ENCODE data around the gene ADGRA3.
"Not testable (repeated sequence)": the region's sequence is repeated elsewhere in the genome, so short reads cannot be mapped to it uniquely, and the experiment has no call there.

ADGRA3 gene

DNA sequence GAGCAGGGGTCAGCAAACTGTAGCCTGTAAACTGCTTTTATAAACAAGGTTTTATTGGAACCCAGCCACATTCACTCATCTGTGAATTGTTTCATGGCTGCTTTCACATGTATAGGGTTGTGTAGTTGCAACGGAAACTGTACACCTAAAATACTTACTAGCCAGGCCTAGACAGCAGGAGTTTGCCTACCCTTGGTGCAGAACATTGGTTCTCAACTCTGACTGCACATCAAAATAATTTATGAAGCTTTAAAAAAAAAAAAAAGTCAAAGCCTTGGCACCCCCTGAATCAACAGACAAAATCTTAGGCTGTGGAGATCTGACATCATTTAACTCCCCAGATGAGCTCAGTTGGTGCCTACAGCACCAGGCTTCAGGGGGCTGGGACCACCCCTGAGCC is 27.8 kb downstream of the ADGRA3 start:
- DNase-seq (ENCODE audit: low read depth, low spot score): no peak

DNA sequence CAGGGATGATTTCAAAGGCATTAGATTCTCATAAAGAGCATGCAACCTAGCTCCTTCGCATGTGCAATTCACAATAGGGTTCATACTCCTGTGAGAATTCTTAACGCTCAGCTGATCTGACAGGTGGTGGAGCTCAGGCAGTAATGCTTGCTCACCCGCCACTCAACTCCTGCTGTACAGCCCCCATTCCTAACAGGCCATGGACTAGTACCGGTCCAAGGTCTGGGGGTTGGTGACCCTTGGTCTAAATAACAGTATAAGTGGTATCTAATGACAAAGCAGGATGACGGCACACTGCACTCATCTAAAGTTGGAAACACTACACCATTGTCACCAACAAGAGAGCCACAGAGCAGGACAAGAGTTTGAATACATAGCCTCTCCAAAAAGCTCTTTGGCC is 28.5 kb downstream of the ADGRA3 start:
- H3K4me3 ChIP-seq (ENCODE audit: low read length): no peak overlapping the region
- DNase-seq (ENCODE audit: low read depth, low spot score): no peak

More for the DNA sequence above, 27.8 kb downstream of the ADGRA3 start:
- no peak overlapping the region for H3K4me3 ChIP-seq (ENCODE audit: low read length)

DNA sequence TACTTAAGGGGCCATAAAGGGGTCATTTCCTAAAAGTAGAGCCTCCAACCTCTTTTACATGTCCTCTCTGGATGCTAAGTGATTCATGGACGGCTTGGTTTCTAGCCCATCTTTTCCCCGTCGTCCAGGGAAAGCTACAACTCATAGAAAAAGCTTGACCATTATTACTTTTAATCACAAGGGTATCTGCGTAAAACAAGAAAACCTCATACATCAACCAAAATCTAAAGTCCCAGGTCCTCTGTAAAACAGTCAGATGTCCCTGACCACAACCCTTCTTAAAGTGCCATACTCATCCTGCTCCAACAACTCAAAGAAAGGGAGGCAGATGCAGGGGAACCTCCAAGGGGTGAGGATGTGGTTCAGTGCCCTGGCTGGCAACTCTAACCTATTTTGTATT is 29.6 kb downstream of the ADGRA3 start:
- DNase-seq (ENCODE audit: low read depth, low spot score): no peak

DNA sequence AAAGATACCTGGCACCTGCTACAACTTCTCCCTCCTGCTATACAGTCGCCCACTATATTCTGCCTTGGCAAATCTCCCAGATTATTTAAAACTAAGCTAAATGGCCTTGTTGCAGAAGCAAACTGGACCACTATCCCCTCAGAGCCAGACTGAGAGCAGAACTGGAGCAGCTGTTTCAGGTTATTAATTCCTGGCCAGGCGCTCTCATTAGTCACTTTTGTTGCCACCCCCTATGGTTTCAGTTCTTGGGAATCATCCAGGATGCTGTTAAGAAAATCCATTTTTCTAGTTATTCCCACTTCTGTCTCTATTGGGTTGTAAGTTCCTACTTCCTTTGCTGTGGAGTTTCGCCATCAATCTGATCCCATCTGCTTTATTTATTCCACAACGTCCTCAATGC is 30.1 kb downstream of the ADGRA3 start:
- no peak for DNase-seq (ENCODE audit: low read depth, low spot score)
- no peak overlapping the region for H3K4me3 ChIP-seq (ENCODE audit: low read length)

More for the DNA sequence above, 29.6 kb downstream of the ADGRA3 start:
- no peak overlapping the region for H3K4me3 ChIP-seq (ENCODE audit: low read length)

DNA sequence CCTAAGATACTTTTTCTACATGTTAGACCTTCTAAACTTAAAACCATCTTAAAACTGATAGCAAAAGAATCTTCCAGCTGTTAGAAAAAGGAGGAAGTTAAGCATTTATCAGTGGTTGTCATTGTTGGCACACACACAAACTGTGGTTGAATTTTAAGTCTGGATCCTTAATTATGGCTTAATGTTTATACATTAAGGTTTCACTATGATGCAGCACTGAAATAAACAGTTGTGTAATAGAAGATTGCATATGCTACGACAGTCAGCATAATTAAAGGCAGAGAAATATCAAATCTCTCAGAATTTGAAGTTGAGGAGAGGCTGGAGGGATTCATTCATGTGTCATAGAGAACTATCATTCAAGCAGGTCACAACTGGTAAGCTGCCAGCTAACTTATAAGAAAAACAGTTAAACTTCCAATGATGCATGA is 32.3 kb downstream of the ADGRA3 start:
- H3K4me3 ChIP-seq (ENCODE audit: low read length): no peak overlapping the region
- DNase-seq (ENCODE audit: low read depth, low spot score): no peak

DNA sequence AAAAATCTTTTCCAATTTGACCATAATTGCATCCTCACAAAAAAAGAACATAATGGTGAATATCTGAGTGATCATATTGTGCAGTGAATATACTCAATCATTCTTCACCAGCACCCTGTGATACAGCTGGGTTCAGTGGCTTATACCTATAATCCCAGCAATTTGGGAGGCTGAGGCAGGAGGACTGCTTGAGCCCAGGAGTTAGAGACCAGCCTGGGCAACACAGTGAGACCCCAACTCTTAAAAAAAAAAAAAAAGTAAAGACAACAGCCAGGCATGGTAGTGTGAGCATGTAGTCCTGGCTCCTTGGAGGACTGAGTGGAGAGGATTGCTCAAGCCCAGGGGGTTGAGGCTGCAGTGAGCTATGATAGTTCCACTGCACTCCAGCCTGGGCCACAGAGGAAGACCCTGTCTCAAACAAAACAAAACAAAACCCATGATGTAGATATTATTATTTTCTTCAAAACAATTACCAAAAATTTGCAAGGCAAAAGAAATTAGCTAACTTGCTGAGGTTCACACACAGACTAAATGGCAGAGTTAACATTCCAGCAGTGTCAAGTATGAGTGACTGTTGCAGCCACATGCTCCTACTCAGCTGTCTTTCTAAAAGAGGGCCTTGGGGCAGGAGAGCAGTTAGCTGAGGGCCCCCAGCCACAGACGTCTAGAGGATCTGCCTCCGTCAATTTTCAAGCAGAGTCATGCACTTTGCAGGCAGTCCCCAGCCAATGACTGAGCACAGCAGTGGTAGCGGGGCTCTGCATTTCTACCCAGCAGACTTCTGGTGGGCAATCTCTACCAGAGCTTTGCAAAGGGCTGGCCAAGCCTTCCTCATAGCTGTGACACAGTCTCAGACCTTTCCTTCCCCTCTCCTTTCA is 33.4 kb downstream of the ADGRA3 start:
- DNase-seq (ENCODE audit: low read depth, low spot score): no peak
- no peak overlapping the region for H3K4me3 ChIP-seq (ENCODE audit: low read length)

DNA sequence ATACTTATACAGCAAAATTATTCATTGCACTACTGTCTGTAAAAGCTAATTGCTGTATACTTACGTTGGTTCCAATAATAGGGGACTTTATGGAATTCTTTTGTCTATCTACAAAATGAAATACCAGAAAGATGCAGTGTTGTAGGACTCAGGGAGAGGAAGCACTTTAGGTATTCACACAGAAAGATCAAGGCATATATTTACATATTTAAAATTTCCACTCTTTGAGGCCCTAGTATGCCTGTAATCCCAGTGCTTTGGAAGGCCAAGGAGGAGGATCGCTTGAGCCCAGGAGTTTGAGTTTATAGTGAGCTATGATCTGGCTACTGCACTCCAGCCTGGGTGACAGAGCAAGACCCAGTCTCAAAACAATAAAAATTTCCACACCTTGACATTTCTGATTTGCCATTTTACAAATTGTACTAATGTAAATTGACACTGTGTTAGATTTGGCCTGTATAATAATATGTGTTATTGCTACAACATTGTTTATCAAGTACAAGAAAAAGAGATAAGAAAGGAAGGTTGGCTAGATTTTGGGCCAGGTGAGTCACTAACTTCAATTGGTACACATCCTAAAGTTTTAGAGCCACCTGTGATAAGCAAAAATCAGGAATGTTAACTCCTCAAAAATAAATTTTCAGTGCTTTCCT is 35.1 kb downstream of the ADGRA3 start:
- DNase-seq (ENCODE audit: low read depth, low spot score): no peak
- H3K4me3 ChIP-seq (ENCODE audit: low read length): no peak overlapping the region

DNA sequence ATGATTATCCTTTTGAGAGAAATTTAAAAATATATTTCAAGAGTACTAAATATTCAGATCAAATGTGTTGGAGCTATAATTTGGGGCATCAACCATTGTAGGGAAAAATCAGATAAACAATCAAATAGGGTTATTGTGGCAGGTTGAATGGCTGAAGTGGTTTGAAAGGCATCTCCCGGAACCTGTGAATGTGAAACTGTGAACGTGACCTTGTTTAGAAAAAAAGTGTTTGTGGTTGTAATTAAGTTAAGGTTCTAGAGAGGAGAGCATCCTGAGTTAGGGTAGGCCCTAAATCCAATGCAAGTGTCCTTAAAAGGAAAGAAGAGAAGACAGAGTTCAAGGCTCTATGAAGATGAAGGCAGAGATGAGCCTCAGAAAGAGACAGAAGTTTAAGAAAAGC is 37.4 kb downstream of the ADGRA3 start:
- H3K4me3 ChIP-seq (ENCODE audit: low read length): no peak overlapping the region
- DNase-seq (ENCODE audit: low read depth, low spot score): peak; percentile 18

DNA sequence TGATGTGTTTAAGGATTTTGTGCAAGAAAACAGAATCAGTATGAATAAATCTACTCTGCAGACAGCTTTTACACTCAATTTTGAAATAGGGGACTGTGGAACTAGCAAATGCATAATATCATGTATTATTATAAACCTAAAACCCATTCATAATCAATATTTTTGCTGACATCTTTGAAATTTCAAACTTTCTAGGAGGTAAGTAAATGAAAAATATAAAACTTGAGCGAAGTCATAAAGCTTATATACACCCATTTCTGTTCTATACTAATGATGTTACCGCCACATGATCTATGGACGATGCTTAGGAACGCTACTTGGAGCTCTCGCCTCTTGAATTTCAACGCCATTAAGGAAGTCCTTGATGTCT is 38.1 kb downstream of the ADGRA3 start:
- no peak overlapping the region for H3K4me3 ChIP-seq (ENCODE audit: low read length)
- DNase-seq (ENCODE audit: low read depth, low spot score): no peak

DNA sequence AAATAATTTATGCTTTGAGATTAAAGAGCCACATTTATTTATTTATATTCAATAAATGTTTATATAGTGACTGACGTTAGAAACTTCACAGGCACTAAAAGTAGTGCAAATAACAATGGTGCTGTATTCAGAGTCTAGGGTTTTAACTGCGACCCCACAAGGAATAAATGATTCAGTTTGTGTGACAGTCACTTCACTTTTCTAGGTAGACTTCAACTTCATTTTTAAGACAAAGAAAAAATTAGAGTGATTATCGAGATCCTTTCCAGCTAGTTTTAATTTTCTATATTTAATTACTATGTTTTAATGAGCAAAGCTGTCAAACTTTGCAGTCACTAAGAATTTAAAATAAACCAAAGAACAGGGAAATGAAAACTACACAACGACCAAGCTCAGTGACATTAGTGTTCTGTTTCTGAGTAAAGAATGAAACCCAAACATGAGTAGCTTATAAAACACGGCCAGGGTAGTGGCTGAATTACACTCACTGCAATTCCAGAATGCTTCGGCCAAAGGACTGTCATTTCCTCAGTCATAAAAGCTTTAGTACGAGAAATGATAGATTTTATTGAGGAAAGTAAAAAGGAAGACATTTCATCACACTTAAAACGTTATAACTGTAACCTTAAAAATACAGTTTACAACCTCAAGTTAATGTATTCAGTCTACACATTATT is 38.6 kb downstream of the ADGRA3 start:
- no peak for DNase-seq (ENCODE audit: low read depth, low spot score)
- no peak overlapping the region for H3K4me3 ChIP-seq (ENCODE audit: low read length)

DNA sequence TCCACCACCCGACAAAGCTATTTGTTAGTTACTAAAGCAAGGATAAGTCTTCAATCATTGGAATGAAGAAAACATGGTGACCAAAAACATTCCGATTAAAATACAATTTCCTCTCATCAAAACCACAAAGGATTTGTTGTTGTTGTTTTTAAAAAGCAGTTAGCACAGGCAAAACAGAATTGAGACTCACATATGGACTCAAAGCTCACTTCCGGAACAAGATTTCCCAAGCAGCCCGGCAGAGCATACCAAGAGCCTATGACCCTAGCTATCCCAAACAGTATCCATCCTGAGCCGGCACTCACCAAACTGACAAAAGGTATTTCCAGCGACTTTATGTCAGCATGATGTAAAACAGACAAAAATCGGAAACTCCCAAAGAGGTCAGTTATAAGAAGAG is 39.9 kb downstream of the ADGRA3 start:
- DNase-seq (ENCODE audit: low read depth, low spot score): no peak
- H3K4me3 ChIP-seq (ENCODE audit: low read length): no peak overlapping the region

DNA sequence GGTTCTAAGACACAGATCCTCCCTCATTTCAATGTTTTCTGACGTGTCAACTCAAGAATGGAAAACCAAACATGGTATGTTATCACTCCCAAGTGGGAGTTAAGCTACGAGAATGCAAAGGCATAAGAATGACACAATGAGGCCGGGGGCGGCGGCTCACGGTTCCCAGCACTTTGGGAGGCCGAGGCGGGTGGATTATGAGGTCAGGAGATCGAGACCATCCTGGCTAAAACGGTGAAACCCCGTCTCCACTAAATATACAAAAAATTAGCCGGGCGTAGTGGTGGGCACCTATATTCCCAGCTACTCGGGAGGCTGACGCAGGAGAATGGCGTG is 40.6 kb downstream of the ADGRA3 start:
- not testable (repeated sequence) for H3K4me3 ChIP-seq (ENCODE audit: low read length)

DNA sequence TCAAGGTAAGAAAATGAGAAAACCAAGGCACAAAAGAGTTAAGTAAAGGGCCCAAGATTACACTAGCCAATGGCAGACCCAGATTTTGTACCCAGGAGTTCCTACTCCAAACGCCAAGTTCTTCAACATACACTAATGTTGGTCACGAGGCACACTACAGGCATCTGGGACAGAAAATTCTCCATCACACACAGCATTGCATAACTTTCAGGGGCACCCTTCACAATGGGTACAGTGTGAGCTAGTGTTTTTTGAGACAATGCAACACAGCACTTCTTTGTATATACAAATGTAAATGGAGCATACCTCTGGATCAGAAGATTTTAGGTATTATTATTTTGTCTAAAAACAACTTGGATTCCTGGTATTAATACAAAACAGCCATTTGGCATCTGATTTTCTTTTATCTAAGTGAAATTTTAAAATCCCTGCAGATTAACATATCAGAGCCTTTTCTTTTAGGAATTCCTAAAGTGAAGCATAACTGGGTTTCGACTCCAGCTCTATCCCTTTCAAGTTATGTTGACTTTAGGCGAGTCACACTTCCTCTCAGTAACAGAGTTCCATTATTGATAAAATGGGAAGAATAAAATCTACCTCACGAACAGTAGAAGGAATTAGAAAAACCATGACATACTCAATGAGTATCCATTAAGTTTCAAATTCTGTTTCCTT is 41.1 kb downstream of the ADGRA3 start:
- no peak overlapping the region for H3K4me3 ChIP-seq (ENCODE audit: low read length)
- no peak for DNase-seq (ENCODE audit: low read depth, low spot score)

More for the DNA sequence above, 40.6 kb downstream of the ADGRA3 start:
- DNase-seq (ENCODE audit: low read depth, low spot score): not testable (repeated sequence)

DNA sequence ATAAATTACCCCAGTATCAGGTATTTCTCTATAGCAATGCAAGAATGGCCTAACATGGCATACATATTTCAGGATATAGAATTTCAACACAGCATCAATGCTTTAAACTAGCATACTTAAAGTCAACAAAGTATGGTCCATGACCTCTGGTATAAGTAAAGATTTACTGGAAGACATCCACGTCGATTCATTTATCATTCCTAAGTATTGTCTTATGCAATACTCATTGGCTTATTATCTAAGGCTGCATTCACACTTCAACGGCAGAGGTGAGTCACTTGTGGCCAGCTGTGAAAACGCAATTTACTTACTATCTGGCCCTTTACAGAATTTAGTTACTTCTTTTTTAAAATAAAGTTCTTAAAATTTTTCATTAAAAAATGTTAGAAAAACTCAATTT is 42.6 kb downstream of the ADGRA3 start:
- no peak for DNase-seq (ENCODE audit: low read depth, low spot score)
- H3K4me3 ChIP-seq (ENCODE audit: low read length): no peak overlapping the region

DNA sequence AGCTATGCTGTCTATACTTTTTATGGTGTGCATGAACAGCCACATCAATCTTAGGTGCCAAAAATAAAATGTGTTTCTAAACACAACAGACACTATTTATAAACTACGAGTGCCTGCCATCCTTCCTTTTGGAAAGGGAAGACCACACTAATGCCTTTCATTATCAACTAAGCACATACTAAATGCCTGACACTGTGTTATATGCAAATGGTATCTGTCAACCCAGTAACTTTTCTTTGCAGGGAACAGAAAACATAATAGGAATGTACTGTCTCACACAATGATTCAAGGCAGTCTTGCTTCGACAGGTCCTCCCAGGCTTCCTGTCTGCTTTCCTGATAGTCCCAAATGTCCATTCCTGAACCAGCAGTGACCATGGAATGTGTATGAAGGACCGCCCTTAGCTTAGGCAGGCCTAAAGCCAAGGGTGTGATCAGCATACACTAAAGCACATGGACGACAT is 43.8 kb downstream of the ADGRA3 start:
- DNase-seq (ENCODE audit: low read depth, low spot score): no peak

DNA sequence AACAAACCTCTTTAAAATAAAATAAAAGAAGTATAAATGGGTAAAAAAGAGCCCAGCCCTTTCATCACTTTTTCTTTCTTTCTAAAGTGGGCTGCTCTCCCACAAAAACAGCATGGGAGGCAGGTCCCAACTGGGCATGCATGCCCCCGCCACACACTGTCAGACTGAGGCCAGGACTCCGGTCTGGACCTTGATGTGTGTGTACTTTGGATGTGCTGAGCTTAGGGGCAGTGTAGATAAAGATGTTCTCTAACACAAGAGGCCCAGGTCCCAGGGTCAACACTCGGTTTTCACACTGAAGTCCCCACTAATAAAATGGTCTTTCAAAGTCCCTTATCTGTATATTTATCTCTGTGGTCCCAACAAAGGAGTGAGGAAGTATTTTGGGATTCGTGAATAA is 44.4 kb downstream of the ADGRA3 start:
- H3K4me3 ChIP-seq (ENCODE audit: low read length): no peak overlapping the region
- DNase-seq (ENCODE audit: low read depth, low spot score): no peak

More for the DNA sequence above, 43.8 kb downstream of the ADGRA3 start:
- H3K4me3 ChIP-seq (ENCODE audit: low read length): no peak overlapping the region

DNA sequence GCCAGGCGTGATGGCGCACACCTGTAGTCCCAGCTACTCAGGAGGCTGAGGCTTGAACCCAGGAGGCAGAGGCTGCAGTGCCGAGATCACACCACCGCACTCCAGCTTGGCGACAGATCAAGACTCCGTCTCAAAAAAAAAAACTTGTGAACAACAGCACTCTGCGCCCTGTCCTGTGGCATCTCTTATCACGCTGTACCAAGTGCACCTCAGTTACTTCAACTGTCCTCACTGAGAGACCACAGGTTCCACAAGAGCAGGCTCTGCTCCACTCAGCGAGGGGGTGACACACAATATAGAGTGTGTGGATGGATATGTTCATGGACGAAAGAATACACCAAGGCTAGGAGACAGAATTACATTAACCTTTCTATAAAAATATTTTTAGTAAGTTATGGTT is 49.3 kb downstream of the ADGRA3 start:
- DNase-seq (ENCODE audit: low read depth, low spot score): no peak
- no peak overlapping the region for H3K4me3 ChIP-seq (ENCODE audit: low read length)

DNA sequence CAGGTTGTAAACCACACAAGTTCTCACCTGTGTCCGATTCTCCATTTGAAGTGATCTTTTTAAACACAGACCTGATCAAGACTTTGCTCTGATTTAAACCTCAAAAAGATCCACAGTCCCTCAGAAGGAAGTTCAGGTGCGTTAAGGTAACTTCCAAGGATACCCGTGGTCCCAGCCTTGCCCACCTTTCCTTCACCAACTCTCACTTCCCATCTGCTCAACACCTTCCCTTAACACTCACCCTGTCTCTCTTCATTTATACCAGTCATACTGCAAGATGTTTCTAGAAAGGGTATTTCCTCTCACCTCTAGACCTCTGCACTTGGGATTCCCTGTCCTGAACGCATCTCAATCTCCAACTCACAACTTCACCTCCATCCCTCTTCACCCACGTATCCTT is 49.9 kb downstream of the ADGRA3 start:
- no peak for DNase-seq (ENCODE audit: low read depth, low spot score)
- H3K4me3 ChIP-seq (ENCODE audit: low read length): no peak overlapping the region

DNA sequence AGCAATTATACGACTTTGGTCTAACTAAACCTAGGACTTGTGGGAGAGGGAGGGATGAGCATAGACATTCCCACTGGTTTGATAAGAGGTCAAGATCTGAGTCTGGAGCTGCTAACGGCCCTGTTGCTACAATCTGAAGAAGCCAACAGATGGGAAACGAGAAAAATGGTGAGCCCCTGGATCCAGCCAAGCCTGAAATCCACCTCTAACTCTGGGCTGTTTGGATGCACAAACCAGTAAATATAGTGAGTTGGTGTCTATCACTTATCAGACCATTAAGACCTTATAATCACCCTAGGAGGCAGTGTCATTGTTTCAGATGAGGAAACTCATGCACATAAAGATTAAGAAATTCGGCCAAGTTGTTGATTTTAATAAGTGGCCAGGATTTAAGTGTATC is 50.5 kb downstream of the ADGRA3 start:
- DNase-seq (ENCODE audit: low read depth, low spot score): no peak
- no peak overlapping the region for H3K4me3 ChIP-seq (ENCODE audit: low read length)

DNA sequence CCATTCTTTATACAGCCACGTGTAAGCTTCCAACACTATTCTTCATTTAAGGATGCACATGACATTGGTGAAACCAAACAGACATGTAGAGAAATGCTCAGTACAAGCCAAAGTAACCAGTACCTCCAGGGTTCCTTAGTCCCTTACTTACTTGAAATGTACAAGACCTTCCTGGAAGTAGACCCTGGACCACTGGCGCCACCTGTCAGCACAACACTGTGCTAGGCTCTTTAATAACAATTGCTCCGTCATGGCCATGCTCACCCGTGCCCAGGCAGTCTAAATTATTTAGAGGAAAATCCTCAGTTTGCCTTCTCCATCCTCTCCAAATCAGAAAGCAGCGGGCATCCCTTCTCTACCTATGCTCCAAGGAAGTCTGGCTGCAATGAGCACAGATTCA is 52.7 kb downstream of the ADGRA3 start:
- no peak for DNase-seq (ENCODE audit: low read depth, low spot score)
- no peak overlapping the region for H3K4me3 ChIP-seq (ENCODE audit: low read length)
